Stomach (tissue), 4 donors: Measurements from ENCODE around the gene HDAC9.

Experiments
- EP300 ChIP-seq: sonication (generic); formaldehyde crosslinking; IDR thresholded peaks from one replicate; pipeline ENCODE4 v1.6.1; 2017; ENCODE audit warnings: antibody characterized with exemption
- POLR2A ChIP-seq, 4 donors: fragments of 450-650 bp; IDR thresholded peaks; one replicate each; pipeline ENCODE4 v1.6.1; 2016; ENCODE audit warnings: antibody characterized with exemption in 4 of 4, control low read depth in 2 of 4, mild to moderate bottlenecking in 1 of 4, moderate library complexity in 1 of 4
- TF ChIP-seq, protein P1 (sequence below), 7 experiments: fragments of 450-650 bp in 4 of 7; fragments of 200-600 bp in 3 of 7; sonication (generic) in 3 of 7; IDR thresholded peaks; one replicate each; pipeline ENCODE4 v1.5.1; 2016 to 2019; ENCODE audit warnings: antibody characterized with exemption in 7 of 7, control low read depth in 2 of 7, mild to moderate bottlenecking in 1 of 7

GRCh38 chr7:18547509-18548187 lies 52.1 kb downstream of the HDAC9 start:
- TF ChIP-seq POLR2A (IDR thresholded peaks at IDR 0.05) (no peak), EP300 (no peak)
- TF ChIP-seq, protein P1, sequence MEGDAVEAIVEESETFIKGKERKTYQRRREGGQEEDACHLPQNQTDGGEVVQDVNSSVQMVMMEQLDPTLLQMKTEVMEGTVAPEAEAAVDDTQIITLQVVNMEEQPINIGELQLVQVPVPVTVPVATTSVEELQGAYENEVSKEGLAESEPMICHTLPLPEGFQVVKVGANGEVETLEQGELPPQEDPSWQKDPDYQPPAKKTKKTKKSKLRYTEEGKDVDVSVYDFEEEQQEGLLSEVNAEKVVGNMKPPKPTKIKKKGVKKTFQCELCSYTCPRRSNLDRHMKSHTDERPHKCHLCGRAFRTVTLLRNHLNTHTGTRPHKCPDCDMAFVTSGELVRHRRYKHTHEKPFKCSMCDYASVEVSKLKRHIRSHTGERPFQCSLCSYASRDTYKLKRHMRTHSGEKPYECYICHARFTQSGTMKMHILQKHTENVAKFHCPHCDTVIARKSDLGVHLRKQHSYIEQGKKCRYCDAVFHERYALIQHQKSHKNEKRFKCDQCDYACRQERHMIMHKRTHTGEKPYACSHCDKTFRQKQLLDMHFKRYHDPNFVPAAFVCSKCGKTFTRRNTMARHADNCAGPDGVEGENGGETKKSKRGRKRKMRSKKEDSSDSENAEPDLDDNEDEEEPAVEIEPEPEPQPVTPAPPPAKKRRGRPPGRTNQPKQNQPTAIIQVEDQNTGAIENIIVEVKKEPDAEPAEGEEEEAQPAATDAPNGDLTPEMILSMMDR (IDR thresholded peaks at IDR 0.05): no peak
